ENCODE results near the gene PHACTR1. TPM values are rescaled to one million over a fixed set of nuclear protein-coding genes. Genes with fewer than 3 reads are reported as not detected.

The PHACTR1 gene
- total RNA-seq, 1 donor from 2014 or later, result 28.1 TPM

GRCh38 chr6:12891595-12891994 lies 175.0 kb downstream of the PHACTR1 start:
- no peak for FAIRE-seq
- DNase-seq (ENCODE audit: low spot score in 2 of 2), result no peak

GRCh38 chr6:12892151-12892550 lies 175.6 kb downstream of the PHACTR1 start:
- no peak for DNase-seq (ENCODE audit: low spot score in 2 of 2)
- no peak for FAIRE-seq

- DNase-seq (ENCODE audit: low spot score in 2 of 2) (no peak), FAIRE-seq (no peak)
Observed at GRCh38 chr6:12893036-12893435, 176.5 kb downstream of the PHACTR1 start.

- DNase-seq (ENCODE audit: low spot score in 2 of 2) (no peak), FAIRE-seq (no peak)
Observed at GRCh38 chr6:12895721-12896120, 179.2 kb downstream of the PHACTR1 start.

GRCh38 chr6:12896208-12896733 lies 179.7 kb downstream of the PHACTR1 start:
- DNase-seq (ENCODE audit: low spot score in 2 of 2) (no peak), FAIRE-seq (no peak)

- DNase-seq (ENCODE audit: low spot score in 2 of 2) (no peak), FAIRE-seq (no peak)
Observed at GRCh38 chr6:12898603-12899002, 182.0 kb downstream of the PHACTR1 start.

- FAIRE-seq, result no peak
- DNase-seq (ENCODE audit: low spot score in 2 of 2), result no peak
Observed at GRCh38 chr6:12899046-12899833, 182.7 kb downstream of the PHACTR1 start.

- FAIRE-seq, result no peak
- DNase-seq (ENCODE audit: low spot score in 2 of 2), result no peak
Observed at GRCh38 chr6:12903246-12903645, 186.7 kb downstream of the PHACTR1 start.

GRCh38 chr6:12909833-12910232 lies 193.3 kb downstream of the PHACTR1 start:
- no peak for FAIRE-seq
- no peak for DNase-seq (ENCODE audit: low spot score in 2 of 2)

- DNase-seq (ENCODE audit: low spot score in 2 of 2), result peak in 1 of 2 donors; percentile 21
- FAIRE-seq, result peak; percentile 64
Observed at GRCh38 chr6:12911427-12911826, 194.9 kb downstream of the PHACTR1 start.

- DNase-seq (ENCODE audit: low spot score in 2 of 2) (no peak), FAIRE-seq (no peak)
Observed at GRCh38 chr6:12913201-12913600, 196.6 kb downstream of the PHACTR1 start.

GRCh38 chr6:12916006-12916405 lies 199.4 kb downstream of the PHACTR1 start:
- no peak for DNase-seq (ENCODE audit: low spot score in 2 of 2)
- no peak for FAIRE-seq

- FAIRE-seq (no peak), DNase-seq (ENCODE audit: low spot score in 2 of 2) (no peak)
Observed at GRCh38 chr6:12916420-12917136, 200.0 kb downstream of the PHACTR1 start.

- no peak for FAIRE-seq
Observed at GRCh38 chr6:12921467-12921866, 204.9 kb downstream of the PHACTR1 start.

GRCh38 chr6:12923644-12924235 lies 207.2 kb downstream of the PHACTR1 start:
- FAIRE-seq (no peak), DNase-seq (ENCODE audit: low spot score in 2 of 2) (no peak)

More at GRCh38 chr6:12921467-12921866, 204.9 kb downstream of the PHACTR1 start:
- no peak for DNase-seq (ENCODE audit: low spot score in 2 of 2)

- no peak for FAIRE-seq
Observed at GRCh38 chr6:12924911-12925310, 208.3 kb downstream of the PHACTR1 start.

GRCh38 chr6:12927746-12928145 lies 211.2 kb downstream of the PHACTR1 start:
- DNase-seq (ENCODE audit: low spot score in 2 of 2) (no peak), FAIRE-seq (no peak)

More at GRCh38 chr6:12924911-12925310, 208.3 kb downstream of the PHACTR1 start:
- DNase-seq (ENCODE audit: low spot score in 2 of 2), result no peak

GRCh38 chr6:12929678-12930077 lies 213.1 kb downstream of the PHACTR1 start:
- no peak for FAIRE-seq

GRCh38 chr6:12931639-12932038 lies 215.1 kb downstream of the PHACTR1 start:
- DNase-seq (ENCODE audit: low spot score in 2 of 2), result no peak
- no peak for FAIRE-seq

More at GRCh38 chr6:12929678-12930077, 213.1 kb downstream of the PHACTR1 start:
- no peak for DNase-seq (ENCODE audit: low spot score in 2 of 2)

- DNase-seq (ENCODE audit: low spot score in 2 of 2) (no peak), FAIRE-seq (no peak)
Observed at GRCh38 chr6:12935637-12936036, 219.1 kb downstream of the PHACTR1 start.

GRCh38 chr6:12937971-12938370 lies 221.4 kb downstream of the PHACTR1 start:
- no peak for DNase-seq (ENCODE audit: low spot score in 2 of 2)

More at GRCh38 chr6:12937971-12938370, 221.4 kb downstream of the PHACTR1 start:
- FAIRE-seq, result no peak
